Renal cortex interstitium (tissue), 11 donors: ENCODE results near the gene FOXK2. TPM values are rescaled to one million over a fixed set of nuclear protein-coding genes. Genes with fewer than 3 reads are reported as not detected.
A peak's percentile ranks its signal among the peaks of the same experiment; 100 is the strongest.
"Not testable (repeated sequence)": the region's sequence is repeated elsewhere in the genome, so short reads cannot be mapped to it uniquely, and the experiment has no call there.

ENCODE experiments used
- DNase-seq, 11 donors: peaks; one replicate each; pipeline ENCODE4 v3.0.0-alpha.2; 2013; ENCODE audit warnings: low read depth in 9 of 11, low spot score in 4 of 11; ENCODE audit errors: extremely low read depth in 1 of 11
- polyA plus RNA-seq, 3 donors: library from polyadenylated mRNA; unstranded; fragments of 120-200 nt; gene quantifications; one replicate each; pipeline ENCODE4 v1.2.1, GENCODE V29; 2013; ENCODE audit not compliant: insufficient read length in 3 of 3

The FOXK2 gene
- polyA plus RNA-seq, 3 donors = 41.4 to 43.2 (median 42.3) TPM

DNA sequence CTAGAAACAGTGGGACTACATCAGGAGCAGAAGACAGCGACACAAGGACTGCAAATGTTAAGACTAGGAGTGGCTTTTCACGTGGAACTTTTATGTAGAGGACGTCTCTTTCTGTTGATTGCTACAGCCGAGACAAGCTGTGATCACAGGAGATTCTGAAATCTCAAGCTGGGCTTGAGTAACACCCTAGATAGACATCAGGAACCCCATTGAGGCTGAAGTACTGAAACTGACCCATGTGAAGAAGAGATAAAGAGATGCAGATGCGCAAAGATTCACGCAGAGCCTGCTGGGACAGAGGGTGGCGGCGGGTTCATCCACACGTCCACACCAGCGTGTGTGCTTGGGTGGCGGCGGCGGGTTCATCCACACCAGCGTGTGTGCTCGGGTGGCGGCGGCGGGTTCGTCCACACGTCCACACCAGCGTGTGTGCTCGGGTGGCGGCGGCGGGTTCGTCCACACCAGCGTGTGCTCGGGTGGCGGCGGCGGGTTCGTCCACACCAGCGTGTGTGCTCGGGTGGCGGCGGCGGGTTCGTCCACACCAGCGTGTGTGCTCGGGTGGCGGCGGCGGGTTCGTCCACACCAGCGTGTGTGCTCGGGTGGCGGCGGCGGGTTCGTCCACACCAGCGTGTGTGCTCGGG lies 56.2 kb downstream of the FOXK2 start:
- DNase-seq = not testable (repeated sequence)

DNA sequence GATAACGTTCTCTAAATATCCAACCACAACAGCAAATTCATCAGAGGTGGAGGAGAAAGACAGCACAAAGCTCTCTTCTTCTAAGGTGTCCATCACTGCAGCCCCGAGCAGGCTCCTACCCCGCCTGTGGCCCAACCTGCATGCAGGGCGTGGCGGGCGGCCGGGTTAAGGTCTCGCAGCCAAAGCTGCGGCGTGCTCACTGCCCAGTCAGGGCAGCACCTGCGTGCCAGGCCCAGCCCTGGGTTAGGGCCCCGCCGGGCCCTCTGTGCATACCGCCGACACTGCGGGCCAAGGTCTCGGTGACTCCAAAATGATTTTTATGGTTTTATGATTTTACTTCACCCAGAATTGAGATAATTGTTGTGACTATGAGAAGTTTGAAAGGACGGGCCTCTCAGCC lies 57.8 kb downstream of the FOXK2 start:
- DNase-seq = no peak

DNA sequence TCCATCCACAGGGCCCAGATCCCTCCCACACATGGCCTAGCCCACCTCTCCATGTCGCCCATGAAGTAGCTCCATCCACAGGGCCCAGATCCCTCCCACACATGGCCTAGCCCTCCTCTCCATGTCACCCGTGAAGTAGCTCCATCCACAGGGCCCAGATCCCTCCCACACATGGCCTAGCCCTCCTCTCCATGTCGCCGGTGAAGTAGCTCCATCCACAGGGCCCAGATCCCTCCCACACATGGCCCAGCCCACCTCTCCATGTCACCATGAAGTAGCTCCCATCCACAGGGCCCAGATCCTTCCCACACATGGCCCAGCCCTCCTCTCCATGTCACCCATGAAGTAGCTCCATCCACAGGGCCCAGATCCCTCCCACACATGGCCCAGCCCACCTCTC lies 60.4 kb downstream of the FOXK2 start:
- not testable (repeated sequence) for DNase-seq

DNA sequence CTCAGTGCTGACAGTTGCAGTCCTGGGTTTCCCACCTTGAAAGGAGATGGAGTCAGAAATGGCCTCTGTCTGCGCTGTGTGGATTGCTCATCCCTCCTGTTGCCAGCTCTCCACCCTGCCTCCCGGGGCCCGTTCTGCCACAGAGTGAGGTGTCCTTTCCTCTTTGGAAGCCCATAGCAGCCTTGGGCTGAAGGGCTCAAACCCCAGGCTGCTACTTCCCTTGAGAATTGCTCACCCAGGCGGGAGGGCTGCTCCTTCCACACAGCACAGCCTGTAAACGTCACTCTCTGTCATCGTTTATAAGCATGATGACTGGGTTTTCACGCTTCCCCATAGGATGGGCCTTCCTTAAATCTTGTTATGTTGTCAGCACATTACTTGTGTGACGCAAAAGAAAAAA lies 62.7 kb downstream of the FOXK2 start:
- DNase-seq = no peak

DNA sequence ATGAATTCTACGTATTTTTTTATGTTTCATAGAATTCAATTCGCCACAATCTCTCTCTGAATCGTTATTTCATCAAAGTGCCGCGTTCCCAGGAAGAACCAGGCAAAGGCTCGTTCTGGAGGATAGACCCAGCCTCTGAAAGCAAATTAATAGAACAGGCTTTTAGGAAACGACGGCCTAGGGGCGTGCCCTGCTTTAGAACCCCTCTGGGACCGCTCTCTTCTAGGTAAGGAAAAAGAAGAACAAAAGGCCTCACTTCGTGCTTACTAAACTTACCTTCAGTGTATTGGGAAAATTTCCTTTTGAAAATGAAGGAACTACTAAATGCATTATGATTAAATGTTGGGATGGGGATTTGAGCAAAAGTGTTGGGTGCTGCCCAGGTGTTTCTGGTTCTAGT lies 63.2 kb downstream of the FOXK2 start:
- DNase-seq = no peak

DNA sequence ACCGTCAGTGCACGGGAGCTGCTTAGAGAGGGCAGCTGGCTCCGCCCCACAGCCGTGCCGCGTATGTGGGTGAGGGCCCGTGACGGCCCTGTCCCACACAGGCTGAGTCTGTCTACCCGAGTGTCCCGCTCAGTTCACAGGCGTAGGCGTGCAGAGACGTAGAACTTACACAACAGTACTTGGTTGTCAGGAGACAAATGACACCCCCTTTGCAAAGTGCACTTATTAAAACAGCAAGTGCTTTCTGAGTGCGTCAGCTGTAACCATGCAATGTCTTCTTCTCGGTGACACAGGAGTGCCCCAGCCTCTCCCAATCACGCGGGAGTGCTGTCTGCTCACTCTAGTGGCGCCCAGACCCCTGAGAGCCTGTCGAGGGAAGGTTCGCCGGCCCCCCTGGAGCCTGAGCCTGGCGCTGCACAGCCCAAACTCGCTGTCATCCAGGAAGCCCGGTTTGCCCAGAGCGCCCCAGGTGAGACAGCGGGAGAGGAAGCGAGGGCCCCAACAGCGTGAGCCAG lies 64.2 kb downstream of the FOXK2 start:
- no peak for DNase-seq

DNA sequence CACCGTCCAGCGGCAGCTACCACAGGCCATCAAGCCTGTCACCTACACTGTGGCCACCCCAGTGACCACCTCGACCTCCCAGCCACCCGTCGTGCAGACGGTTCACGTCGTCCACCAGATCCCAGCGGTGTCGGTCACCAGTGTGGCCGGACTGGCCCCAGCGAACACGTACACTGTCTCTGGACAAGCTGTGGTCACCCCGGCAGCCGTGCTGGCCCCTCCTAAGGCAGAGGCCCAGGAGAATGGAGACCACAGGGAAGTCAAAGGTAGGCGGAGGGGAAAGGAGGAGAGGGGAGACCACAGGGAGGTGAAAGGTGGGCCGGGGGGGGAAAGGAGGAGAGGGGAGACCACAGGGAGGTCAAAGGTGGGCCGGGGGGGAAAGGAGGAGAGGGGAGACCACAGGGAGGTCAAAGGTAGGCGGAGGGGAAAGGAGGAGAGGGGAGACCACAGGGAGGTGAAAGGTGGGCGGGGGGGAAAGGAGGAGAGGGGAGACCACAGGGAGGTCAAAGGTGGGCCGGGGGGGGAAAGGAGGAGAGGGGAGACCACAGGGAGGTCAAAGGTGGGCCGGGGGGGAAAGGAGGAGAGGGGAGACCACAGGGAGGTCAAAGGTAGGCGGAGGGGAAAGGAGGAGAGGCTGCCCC lies 66.5 kb downstream of the FOXK2 start:
- peak in 1 of 11 donors; percentile 63 for DNase-seq

DNA sequence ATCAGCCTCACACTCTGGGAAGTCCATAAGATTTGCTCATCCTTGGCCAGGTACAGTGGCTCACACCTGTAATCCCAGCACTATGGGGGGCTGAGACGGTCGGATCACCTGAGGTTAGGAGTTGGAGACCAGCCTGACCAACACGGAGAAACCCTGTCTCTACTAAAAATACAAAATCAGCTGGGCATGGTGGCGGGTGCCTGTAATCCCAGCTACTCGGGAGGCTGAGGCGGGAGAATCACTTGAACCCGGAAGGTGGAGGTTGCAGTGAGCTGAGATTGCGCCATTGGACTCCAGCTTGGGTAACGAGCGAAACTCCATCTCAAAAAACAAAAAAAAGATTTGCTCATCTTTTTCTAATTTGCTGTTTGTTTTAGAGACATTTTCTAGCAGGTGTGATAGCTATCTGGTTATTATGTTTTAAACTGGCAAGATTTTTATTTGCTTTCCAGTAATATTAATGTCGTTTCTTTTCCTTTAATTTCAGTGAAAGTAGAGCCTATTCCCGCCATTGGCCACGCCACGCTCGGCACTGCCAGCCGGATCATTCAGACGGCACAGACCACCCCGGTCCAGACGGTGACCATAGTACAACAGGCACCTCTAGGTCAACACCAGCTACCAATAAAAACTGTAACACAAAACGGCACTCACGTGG lies 67.2 kb downstream of the FOXK2 start:
- DNase-seq = no peak

DNA sequence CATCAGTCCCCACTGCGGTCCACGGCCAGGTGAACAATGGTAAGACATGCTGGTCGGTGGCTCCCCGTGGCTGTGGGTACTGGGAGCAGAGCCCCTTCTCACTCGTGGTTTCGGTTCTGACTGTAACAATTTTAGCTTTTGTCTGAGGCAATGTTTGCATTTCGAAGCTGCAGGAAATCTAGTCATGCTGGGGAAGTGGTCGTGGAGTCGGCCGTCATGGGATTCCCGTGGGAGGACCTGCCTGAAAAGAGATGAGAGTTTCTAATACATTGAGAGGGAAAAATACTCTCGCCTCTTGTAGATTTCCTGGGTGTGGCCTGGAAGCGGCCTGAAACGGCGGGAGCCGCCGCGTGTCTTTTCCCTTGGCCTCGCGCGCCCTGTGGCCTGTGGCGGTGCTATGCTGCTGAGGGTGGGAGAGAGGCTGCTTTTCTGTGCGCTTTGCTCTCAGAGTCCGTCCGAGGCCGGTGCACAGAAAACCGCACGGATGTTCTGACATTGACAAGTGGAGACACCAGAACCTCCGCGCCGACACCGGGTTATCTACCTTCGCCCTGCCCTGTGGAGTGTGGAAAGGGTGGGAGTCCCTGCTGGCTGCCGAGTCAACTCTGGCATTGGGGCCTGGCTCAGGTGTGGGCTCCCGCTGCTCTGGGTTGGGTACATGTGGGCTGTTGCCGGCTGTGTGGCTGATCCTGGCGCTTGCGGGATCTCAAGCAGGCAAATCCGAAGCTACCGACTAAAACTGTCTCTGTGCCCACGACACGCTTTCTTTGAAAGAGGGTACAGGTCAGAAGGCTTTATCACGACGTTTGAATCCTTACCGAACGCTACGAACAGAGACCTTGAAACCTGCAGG lies 67.9 kb downstream of the FOXK2 start:
- DNase-seq = no peak

DNA sequence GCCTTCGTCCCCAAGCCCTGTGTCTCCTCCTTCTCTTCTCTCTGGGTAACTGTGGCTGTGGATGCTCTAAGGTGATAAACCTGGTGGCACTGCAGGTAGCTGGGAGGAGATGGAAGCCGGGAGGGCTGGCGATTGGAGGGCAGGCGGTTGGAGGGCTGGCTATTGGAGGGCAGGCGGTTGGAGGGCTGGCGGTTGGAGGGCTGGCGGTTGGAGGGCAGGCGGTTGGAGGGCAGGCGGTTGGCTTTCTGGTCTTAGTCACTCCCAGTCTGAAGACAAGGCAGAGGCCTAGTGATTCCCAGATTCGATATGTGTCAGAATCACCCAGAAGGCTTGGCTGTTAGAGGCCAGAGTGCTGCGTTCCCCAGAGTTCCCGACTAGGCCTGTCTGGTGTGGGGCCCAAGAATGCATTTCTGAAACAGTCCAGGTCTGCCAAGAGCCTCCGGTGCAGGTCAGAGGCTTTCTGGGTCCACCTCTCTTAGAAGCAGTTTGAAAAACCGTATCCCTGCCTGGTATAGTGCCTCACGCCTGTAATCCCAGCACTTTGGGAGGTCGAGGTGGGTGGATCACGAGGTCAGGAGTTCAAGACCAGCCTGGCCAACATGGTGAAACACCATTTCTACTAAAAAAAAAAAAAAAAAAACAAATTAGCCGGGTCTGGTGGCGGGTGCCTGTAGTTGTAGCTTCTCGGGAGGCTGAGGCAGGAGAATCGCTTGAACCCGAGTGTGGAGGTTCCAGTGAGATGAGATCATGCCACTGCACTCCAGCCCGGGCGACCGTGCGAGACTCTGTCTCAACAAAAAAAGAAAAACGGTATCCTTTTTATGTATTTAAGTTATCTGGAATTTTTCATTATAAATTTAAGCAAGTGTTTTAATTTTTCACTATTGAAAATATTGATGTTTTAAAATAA lies 69.0 kb downstream of the FOXK2 start:
- DNase-seq = no peak

DNA sequence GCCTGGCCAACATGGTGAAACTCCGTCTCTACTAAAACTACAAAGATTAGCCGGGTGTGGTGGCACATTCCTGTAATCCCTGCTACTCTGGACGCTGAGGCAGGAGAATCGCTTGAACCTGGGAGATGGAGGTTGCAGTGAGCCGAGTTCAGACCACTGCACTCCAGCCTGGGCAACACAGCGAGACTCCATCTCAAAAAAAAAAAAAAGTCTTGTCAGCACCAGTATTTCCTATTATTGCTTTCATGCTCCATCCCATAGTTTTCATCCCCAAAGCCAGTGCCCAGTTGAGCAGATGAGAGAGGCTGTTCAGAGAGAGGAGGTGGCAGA lies 70.3 kb downstream of the FOXK2 start:
- no peak for DNase-seq

DNA sequence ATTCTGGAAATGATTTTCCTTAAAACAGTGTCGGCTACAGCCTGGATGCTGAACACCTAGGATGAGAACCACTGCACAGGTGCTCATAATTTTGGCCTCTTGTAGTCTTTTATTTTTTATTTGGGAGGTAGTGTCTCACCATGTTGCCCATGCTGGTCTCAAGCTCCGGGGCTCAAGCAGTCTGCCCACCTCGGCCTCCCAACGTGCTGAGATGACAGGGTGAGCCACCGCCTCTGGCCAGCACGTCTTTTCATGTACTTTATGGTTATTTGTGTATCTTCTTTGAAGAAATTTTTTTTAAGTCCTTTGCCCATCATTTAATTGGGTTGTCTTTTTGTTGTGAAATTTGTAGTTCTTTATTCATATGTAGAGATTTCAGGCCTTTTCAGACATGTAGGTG lies 70.7 kb downstream of the FOXK2 start:
- no peak for DNase-seq

DNA sequence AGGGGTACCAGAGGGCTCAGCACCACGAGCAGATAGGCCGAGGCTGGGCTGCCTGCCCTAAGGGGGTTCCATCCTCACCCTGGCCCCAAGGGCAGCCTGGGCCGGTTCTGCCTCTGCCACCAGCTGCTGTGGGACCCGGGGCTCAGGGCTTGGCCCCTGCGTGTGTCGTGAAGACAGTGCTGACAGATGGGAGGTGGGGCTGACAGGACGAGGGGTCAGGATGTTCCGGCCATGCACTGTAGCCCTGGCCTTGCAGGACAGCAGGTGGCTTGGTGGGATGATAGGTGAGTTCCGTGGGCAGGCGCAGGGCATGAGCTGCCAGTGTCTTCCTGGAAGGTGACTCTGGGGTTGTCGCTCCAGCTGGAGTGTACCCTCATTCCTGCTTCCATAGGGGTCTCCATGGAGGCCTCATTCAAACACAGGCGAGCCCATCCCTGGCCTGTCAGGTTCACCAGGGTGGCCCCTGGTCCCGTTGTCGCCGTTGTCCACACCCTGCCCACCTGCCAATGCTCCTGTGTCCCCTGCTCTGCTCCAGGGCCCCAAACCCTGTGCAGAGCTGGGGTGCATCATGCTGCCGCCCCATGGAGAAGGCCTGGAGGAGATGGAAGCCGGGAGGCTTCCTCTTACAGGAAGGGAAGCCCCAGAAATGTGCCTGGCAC lies 71.5 kb downstream of the FOXK2 start:
- no peak for DNase-seq

DNA sequence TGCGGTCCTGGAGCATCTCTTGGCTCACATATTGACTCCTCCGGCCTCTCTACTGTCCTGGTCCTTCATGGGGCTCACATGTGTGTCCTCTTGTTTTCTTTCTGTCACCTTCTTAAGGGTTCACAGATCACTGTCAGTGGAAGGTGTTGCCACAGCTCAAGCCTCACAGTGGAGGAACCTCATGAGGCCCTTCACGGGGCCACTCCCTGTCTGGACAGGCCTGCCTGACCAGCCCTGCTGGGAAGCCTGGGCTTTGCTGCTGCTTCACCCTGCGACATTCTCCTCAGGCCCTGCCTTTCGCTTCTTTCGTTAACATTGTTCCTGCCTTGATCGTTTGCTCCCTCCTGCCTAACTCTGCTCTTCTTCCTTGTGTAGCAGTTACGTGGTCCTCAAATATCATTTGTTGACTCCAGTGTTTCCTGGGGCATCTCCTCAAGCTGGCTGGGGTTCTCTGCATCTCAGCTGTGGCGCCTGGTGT lies 72.8 kb downstream of the FOXK2 start:
- DNase-seq = no peak

DNA sequence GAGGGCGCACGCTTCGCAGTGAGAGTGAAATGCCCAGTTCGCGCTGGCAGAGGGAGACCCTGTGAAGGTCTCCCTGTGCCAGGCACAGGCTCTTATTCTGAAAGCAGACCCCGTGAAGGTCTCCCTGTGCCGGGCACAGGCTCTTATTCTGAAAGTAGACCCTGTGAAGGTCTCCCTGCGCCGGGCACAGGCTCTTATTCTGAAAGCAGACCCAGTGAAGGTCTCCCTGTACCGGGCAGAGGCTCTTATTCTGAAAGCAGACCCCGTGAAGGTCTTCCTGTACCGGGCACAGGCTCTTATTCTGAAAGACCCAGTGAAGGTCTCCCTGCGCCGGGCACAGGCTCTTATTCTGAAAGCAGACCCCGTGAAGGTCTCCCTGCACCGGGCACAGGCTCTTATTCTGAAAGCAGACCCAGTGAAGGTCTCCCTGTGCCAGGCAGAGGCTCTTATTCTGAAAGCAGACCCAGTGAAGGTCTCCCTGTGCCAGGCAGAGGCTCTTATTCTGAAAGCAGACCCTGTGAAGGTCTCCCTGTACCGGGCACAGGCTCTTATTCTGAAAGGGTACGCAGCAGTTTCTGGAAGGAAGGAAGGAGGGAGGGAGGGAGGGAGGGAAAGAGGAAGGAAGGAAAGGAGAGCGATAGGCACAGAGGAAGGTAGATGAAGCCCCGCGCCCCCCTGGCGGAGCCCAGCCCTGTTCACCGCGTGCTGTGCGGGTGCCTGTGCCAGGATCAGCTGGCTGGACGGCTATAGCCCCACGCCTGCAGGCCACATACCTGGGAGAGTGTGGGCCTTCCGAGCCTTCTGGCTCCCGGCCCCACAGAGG lies 73.4 kb downstream of the FOXK2 start:
- DNase-seq = peak in 9 of 11 donors; percentile 54 to 85 (median 72)

DNA sequence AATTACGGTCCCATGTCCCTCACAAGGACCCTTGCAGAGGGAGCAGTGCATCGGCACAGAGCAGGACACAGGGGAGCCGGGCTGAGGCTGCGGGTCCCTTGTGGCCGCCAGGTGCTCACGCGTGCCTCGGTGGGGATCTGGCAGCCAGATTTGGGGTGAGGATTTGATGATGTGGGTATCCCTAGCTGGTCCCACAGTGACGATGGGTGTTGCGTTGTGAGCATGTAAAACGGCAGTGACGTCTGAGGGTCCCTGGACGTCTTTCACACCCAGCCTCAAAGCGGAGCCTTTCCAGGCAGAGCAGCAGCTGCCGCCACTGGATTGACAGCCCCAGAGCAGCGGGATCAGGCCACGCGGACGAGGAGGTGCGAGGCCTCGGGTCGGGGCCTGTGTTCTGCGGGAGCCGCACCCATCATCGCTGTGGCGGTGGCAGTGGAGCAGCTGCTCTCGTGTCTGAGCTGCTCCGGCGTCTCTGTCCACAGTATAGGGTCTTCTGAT lies 74.1 kb downstream of the FOXK2 start:
- DNase-seq = no peak

DNA sequence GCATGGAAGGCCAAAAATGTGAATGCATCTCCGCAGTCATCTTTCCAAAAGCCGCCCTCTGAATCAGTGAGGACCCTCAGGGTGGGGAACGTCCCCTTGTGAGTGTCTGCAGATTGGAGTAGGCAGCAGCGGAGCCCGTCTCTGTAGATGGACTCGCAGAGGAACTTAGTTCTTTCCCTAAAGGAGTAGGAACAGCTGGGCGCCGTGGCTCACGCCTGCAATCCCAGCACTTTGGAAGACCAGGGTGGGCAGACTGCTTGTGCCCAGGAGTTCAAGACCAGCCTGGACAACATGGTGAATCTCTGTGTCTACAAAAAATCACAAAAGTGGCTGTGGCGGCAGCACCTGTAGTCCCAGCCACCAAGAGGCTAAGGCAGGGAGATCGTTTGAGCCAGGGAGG lies 75.0 kb downstream of the FOXK2 start:
- DNase-seq = no peak
